NCI-H2196 (cell line): ENCODE results near the gene KCNK5.

Experiments
- DNase-seq: peaks from one replicate; lab custom pipeline; 2025; ENCODE audit not compliant: unreplicated experiment; lab: John Stamatoyannopoulos, UW

KCNK5 gene

GRCh38 chr6:39240155-39240757 is 11.0 kb upstream of the KCNK5 start:
- no peak for DNase-seq

GRCh38 chr6:39239527-39240154 is 10.4 kb upstream of the KCNK5 start:
- no peak for DNase-seq

- no peak for DNase-seq
Measured at GRCh38 chr6:39236742-39237141, 7.5 kb upstream of the KCNK5 start.

GRCh38 chr6:39233333-39233732 is 4.1 kb upstream of the KCNK5 start:
- DNase-seq = no peak

GRCh38 chr6:39231521-39232243 is 2.4 kb upstream of the KCNK5 start:
- no peak for DNase-seq

GRCh38 chr6:39230654-39231035 is 1.4 kb upstream of the KCNK5 start:
- DNase-seq = no peak

GRCh38 chr6:39228111-39228971 is 934 bp downstream of the KCNK5 start:
- DNase-seq = no peak

GRCh38 chr6:39227476-39227875 is 1.8 kb downstream of the KCNK5 start:
- DNase-seq = no peak

GRCh38 chr6:39226639-39227329 is 2.5 kb downstream of the KCNK5 start:
- DNase-seq = no peak

GRCh38 chr6:39225946-39226437 is 3.3 kb downstream of the KCNK5 start:
- DNase-seq = no peak

GRCh38 chr6:39225543-39225942 is 3.7 kb downstream of the KCNK5 start:
- no peak for DNase-seq

- no peak for DNase-seq
Measured at GRCh38 chr6:39224523-39225182, 4.6 kb downstream of the KCNK5 start.

GRCh38 chr6:39224011-39224410 is 5.3 kb downstream of the KCNK5 start:
- peak; percentile 31 for DNase-seq

GRCh38 chr6:39223555-39223954 is 5.7 kb downstream of the KCNK5 start:
- DNase-seq = no peak

- DNase-seq = no peak
Measured at GRCh38 chr6:39223061-39223460, 6.2 kb downstream of the KCNK5 start.

- no peak for DNase-seq
Measured at GRCh38 chr6:39221779-39222641, 7.3 kb downstream of the KCNK5 start.

GRCh38 chr6:39221115-39221514 is 8.2 kb downstream of the KCNK5 start:
- DNase-seq = no peak

- DNase-seq = no peak
Measured at GRCh38 chr6:39218868-39219567, 10.3 kb downstream of the KCNK5 start.
